Activated CD4-positive, CD25-positive, alpha-beta regulatory T cell (primary cell): ENCODE results near the gene GALNT18.

Experiments used
- DNase-seq, 4 experiments: peaks; one replicate each; lab custom pipeline; 2025; lab: John Stamatoyannopoulos, UW

GALNT18 gene

DNA sequence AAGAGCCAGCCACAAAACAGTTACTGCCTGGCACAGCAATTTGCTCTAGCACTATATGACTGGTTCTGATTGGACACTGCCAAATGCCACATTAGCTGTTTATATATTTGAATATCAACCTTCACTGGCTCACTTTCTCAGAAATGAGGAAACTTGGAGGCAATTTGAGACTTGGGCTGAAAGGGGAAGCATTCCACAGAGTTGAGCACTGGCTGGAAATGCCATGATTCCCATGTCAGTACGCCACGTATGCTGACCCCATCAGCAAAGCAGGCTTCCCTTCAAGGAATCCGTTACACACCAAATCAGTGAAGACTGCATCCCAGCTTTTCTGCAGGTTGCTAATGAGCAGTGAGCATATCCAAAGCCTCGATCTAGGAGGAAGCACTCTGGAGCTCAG, 34.7 kb downstream of the GALNT18 start:
- DNase-seq = no peak

DNA sequence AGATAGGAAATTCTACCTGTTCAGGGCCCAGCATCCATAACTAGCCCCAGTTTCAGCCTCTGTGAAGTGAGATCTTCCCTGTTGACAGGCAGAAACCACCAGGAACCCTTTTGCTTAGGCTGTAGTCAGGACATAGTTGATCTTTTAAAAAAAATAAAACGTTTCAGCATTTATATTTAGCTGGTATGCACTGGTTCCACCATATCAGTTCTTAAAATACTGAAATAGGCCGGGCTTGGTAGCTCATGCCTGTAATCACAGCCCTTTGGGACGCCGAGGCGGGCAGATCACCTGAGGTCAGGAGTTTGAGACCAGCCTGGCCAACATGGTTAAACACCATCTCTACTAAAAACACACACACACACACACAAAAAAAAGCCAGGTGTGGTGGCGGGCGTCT, 35.3 kb downstream of the GALNT18 start:
- DNase-seq = no peak

GRCh38 chr11:11584937-11585336, 36.9 kb downstream of the GALNT18 start:
- DNase-seq = no peak

GRCh38 chr11:11584530-11584810, 37.3 kb downstream of the GALNT18 start:
- no peak for DNase-seq

- DNase-seq = no peak
These were observed 37.8 kb downstream of the GALNT18 start for GRCh38 chr11:11583801-11584529.

- no peak for DNase-seq
These were observed 39.6 kb downstream of the GALNT18 start for GRCh38 chr11:11582011-11582701.

DNA sequence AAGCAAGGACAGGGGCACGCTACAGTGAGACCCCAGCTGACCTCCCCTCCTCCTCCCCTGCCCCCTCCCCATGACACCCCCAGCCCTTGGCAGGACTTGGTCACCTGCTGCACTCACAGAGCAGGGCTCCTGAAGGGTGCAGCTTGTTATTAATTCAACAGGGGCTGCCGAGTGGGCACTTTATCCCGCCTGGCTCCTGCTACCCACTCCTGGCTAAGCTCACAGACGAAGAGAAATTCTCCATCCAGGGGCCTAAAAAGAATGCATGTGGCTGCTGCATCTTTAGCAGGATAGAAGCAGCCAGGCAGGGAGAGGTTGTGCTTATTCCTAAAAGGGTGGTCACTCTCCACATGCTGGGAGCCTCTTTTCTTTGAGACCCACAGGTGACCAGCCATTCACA, 40.3 kb downstream of the GALNT18 start:
- DNase-seq = no peak

DNA sequence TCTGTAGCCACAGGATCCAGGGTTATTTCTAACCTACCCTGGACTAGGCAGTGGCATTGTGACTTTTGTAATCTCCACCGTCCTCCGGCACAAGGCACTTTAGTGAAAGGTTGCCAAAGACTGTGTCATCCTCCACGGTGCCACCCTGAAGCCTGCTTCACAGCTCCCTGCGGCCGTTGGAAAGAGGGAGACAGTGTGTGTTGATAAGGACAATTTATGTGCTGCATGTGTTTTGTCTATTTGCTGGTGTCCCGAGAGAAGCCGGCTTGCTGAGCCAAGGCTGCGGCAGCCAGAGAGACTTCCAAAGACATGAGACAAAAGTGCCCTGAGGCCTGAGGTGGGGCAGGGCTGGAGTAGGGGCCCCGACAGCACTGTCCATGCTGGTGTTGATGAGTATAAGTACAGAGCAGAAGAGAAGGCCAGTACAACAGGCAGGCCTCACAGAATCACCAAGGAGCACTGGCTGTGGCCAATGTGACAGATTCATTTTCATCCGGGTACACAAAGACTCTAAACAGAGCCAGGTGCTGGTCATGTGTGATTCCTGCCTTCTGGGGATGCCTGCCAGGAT, 40.9 kb downstream of the GALNT18 start:
- no peak for DNase-seq

GRCh38 chr11:11580012-11580411, 41.8 kb downstream of the GALNT18 start:
- DNase-seq = no peak

GRCh38 chr11:11579012-11579988, 42.5 kb downstream of the GALNT18 start:
- no peak for DNase-seq

- no peak for DNase-seq
These were observed 43.6 kb downstream of the GALNT18 start for GRCh38 chr11:11577932-11578911.

DNA sequence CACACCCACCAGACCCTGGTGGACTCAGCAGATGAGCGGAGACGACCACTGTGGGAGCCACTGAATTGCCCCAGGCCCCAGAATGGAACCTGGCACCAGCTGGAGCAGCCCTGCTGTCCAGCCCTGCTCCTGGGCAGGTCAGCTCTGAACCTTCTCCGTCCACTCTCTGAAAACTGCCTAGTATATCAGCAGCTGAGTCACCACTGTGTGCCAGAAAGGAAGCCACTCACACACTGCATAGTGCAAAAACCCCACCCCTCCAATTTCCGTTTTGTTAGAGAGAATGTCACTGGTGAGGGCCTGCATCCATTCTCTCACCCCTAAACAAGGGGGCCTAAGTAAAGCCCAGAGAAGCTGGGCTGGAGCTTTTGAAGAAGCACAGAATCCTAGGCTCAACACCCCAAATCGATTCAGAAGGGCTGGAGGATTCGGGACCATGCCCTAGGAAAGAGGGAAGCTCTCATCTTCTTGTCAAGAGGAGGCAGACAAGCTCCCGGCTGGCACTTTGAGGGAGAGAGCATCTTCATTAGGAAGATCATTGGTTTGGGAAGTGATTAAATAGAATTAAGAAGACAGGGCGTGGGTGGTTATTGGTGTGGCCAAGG, 44.5 kb downstream of the GALNT18 start:
- DNase-seq = no peak

- no peak for DNase-seq
These were observed 47.2 kb downstream of the GALNT18 start for GRCh38 chr11:11574373-11575287.

DNA sequence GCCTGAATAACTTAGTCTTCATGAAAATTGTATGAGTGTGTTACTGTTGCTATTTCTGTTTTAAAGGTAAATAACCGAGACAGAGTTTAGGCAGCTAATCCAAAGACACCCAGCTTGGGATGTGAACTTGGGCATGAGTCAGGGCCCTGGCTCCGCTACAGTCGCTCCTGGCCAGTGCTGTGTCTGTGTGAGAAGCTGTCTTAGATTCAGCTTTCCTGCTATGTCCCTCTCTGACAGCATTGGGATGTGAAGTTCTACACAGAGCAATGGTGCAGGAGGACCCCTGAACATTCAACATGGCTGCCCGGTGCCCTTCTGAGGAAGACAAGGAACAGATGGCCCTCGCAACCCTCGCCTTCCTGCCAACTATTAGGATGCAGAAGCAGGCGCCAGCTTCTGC, 49.4 kb downstream of the GALNT18 start:
- DNase-seq = no peak

- DNase-seq = no peak
These were observed 49.9 kb downstream of the GALNT18 start for GRCh38 chr11:11571893-11572292.

GRCh38 chr11:11570823-11571222, 51.0 kb downstream of the GALNT18 start:
- no peak for DNase-seq

GRCh38 chr11:11569936-11570491, 51.8 kb downstream of the GALNT18 start:
- no peak for DNase-seq

DNA sequence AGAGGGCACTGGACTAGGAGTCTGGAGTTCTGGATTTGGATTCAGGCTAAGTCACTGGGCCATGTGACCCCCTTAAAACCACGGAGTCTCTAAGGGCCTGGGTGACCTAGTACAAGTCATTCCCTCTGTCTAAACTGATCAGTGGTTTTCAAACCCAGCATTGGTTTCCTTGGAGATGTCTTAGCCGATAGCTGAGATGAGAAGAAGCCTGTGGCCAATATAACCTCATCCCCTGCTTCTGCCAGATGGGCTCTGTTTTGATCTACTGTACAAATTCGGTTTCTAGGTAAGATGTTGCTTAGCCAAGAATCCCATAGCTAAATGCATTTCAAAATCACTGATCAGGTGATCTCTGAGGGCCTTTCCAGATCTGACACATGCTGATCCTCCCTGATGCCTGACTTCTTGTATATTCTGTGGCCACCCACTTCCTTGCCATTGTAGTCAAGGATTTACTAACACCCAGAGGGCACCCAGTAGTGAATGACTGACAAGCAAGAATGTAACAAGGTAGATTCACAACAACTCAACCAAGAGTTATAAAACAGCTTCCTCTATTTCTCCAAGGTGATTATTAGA, 53.1 kb downstream of the GALNT18 start:
- no peak for DNase-seq
